Neural cell (in vitro differentiated cells): ENCODE results near the gene EREG. TPM values are rescaled to one million over a fixed set of nuclear protein-coding genes. Genes with fewer than 3 reads are reported as not detected.

Experiments used
- H2AFZ ChIP-seq: fragments of 200-600, 300-800 bp; sonication (generic), shearing (Covaris generic); 2 replicates; pipeline ENCODE4 v1.6.0; 2014; ENCODE audit warnings: low read depth, mild to moderate bottlenecking, antibody characterized with exemption, low read length, moderate library complexity
- H3F3A ChIP-seq: fragments of 200-600 bp; shearing (Covaris generic); 2 replicates; pipeline ENCODE4 v1.6.1; 2016; ENCODE audit warnings: mild to moderate bottlenecking, moderate library complexity, mixed read lengths, antibody characterized with exemption, low read length; ENCODE audit not compliant: insufficient read depth, poor library complexity, severe bottlenecking
- H3K27ac ChIP-seq: fragments of 200-600, 300-800 bp; sonication (generic), shearing (Covaris generic); 2 replicates; pipeline ENCODE4 v1.5.1; 2014; ENCODE audit warnings: mild to moderate bottlenecking, low read length, moderate library complexity
- H3K27me3 ChIP-seq: fragments of 300-800, 200-600 bp; sonication (generic), shearing (Covaris generic); 2 replicates; pipeline ENCODE4 v1.6.0; 2014; ENCODE audit warnings: mild to moderate bottlenecking, low read depth, low read length, moderate library complexity; ENCODE audit not compliant: insufficient read depth
- H3K36me3 ChIP-seq: fragments of 300-800, 200-600 bp; sonication (generic), shearing (Covaris generic); 2 replicates; pipeline ENCODE4 v1.5.1; 2014; ENCODE audit warnings: mild to moderate bottlenecking, antibody characterized with exemption, low read length, moderate library complexity; ENCODE audit not compliant: insufficient read depth
- H3K4me2 ChIP-seq: fragments of 300-800, 200-600 bp; sonication (generic), shearing (Covaris generic); 2 replicates; pipeline ENCODE4 v1.6.0; 2014; ENCODE audit warnings: mild to moderate bottlenecking, low read length
- H3K4me3 ChIP-seq: fragments of 300-800, 200-600 bp; sonication (generic), shearing (Covaris generic); 2 replicates; pipeline ENCODE4 v1.5.1; 2014; ENCODE audit warnings: mild to moderate bottlenecking, low read length, moderate library complexity
- H3K79me2 ChIP-seq: fragments of 200-600 bp; shearing (Covaris generic); replicated peaks from 2 replicates; pipeline ENCODE4 v1.6.0; 2014; ENCODE audit warnings: mild to moderate bottlenecking, low read length, moderate library complexity; ENCODE audit not compliant: insufficient read depth
- H3K9ac ChIP-seq: fragments of 300-800, 200-600 bp; sonication (generic), shearing (Covaris generic); 2 replicates; pipeline ENCODE4 v1.6.1; 2016; ENCODE audit warnings: mild to moderate bottlenecking, low read length, mixed read lengths
- H3K9me2 ChIP-seq: fragments of 200-600 bp; shearing (Covaris generic); 2 replicates; pipeline ENCODE4 v1.6.1; 2016; ENCODE audit warnings: mild to moderate bottlenecking, low read length, mixed read lengths; ENCODE audit not compliant: insufficient read depth
- H3K9me3 ChIP-seq: fragments of 200-600, 300-800 bp; sonication (generic), shearing (Covaris generic); 2 replicates; pipeline ENCODE4 v1.6.1; 2016; ENCODE audit warnings: mild to moderate bottlenecking, mixed run types, low read length, moderate library complexity, mixed read lengths
- H4K20me1 ChIP-seq: fragments of 200-600 bp; shearing (Covaris generic); 2 replicates; pipeline ENCODE4 v1.6.1; 2016; ENCODE audit warnings: mild to moderate bottlenecking, mixed run types; ENCODE audit not compliant: insufficient read depth
- EP300 ChIP-seq: fragments of 450-650 bp; conservative IDR thresholded peaks from 2 replicates; pipeline ENCODE4 v1.6.1; 2014; ENCODE audit warnings: antibody characterized with exemption, mild to moderate bottlenecking, moderate library complexity; ENCODE audit not compliant: poor library complexity, severe bottlenecking
- EZH2 ChIP-seq: fragments of 200-600, 300-800 bp; shearing (Covaris generic), sonication (generic); IDR thresholded peaks from 2 replicates; pipeline ENCODE4 v1.6.1; 2014; ENCODE audit warnings: antibody characterized with exemption, low read length, borderline replicate concordance, mild to moderate bottlenecking; ENCODE audit not compliant: insufficient read depth, poor library complexity, severe bottlenecking
- MXI1 ChIP-seq: fragments of 450-650 bp; conservative IDR thresholded peaks from 2 replicates; pipeline ENCODE4 v1.6.1; 2014; ENCODE audit warnings: antibody characterized with exemption, mild to moderate bottlenecking; ENCODE audit not compliant: poor library complexity, severe bottlenecking
- POLR2AphosphoS5 ChIP-seq: IDR thresholded peaks from 2 replicates; pipeline ENCODE4 v1.6.1; 2012
- RAD21 ChIP-seq: fragments of 450-650 bp; conservative IDR thresholded peaks from 2 replicates; pipeline ENCODE4 v1.6.1; 2014; ENCODE audit warnings: antibody characterized with exemption, mild to moderate bottlenecking, moderate library complexity
- SMC3 ChIP-seq: fragments of 450-650 bp; conservative IDR thresholded peaks from 2 replicates; pipeline ENCODE4 v1.6.1; 2014; ENCODE audit warnings: antibody characterized with exemption, mild to moderate bottlenecking, moderate library complexity; ENCODE audit not compliant: poor library complexity
- TAF1 ChIP-seq: IDR thresholded peaks from 2 replicates; pipeline ENCODE4 v1.6.1; 2012; ENCODE audit warnings: low read depth
- polyA plus RNA-seq: library from polyadenylated mRNA; depleted of rRNA; stranded (reverse); fragments of >200 nt; gene quantifications from 2 replicates; pipeline ENCODE4 v1.2.3, GENCODE V29; 2014
- TF ChIP-seq, protein P1 (sequence below): IDR thresholded peaks from 2 replicates; pipeline ENCODE4 v1.6.1; 2012; ENCODE audit warnings: borderline replicate concordance
- TF ChIP-seq, protein P2 (sequence below): fragments of 450-650 bp; IDR thresholded peaks from 2 replicates; pipeline ENCODE4 v1.5.1; 2014; ENCODE audit warnings: antibody characterized with exemption, mild to moderate bottlenecking, moderate library complexity; ENCODE audit not compliant: poor library complexity, severe bottlenecking

EREG gene
- polyA plus RNA-seq, 1 donor from 2014 or later, result not detected

DNA sequence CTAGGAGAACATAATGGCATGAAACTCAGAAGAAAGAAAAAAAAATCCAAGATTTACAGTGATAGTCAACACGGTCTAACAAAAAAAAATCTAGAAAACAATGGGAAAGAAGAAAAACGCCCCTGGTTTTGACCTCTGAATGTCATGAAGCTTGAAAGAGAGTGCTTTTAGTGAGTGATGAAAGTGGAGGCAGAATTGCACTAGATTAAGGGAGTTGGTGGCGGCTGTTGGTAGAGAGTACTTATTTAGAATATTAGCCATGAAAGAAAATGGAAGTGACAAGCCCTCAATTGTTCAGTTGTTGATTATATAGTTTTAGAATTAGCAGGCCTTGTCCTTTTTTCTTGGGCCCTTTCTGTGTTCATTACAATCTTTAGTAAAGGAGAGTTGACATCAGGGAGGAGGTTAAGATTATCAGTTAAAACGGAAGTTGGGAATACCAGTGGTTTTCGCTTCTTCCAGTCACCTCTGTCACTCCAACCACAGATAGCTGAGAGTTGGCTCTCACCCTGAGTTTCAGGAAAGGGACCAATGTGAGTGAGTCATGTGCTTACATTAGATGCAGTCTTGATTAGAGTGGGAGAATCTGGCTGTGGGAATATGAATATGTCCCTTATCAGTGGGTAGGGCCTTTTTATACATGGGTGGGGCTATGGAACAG is 29.7 kb downstream of the EREG start:
- Histone ChIP-seq H3K4me3 (no peak overlapping the region), H2AFZ (no peak overlapping the region), H3K4me2 (no peak overlapping the region), H3F3A (no peaks in the 10 kb centered on the region), H3K9me2 (no peaks in the 10 kb centered on the region), H3K27ac (no peak overlapping the region), H3K9me3 (no peaks in the 10 kb centered on the region), H4K20me1 (no peaks in the 10 kb centered on the region), H3K36me3 (no peaks in the 10 kb centered on the region), H3K79me2 (no peaks in the 10 kb centered on the region), H3K9ac (no peak overlapping the region), H3K27me3 (no peaks in the 10 kb centered on the region)
- TF ChIP-seq SMC3, result no peak
- TF ChIP-seq POLR2AphosphoS5, result no peak
- TF ChIP-seq TAF1, result no peak
- TF ChIP-seq EP300, result no peak
- TF ChIP-seq, protein P1, sequence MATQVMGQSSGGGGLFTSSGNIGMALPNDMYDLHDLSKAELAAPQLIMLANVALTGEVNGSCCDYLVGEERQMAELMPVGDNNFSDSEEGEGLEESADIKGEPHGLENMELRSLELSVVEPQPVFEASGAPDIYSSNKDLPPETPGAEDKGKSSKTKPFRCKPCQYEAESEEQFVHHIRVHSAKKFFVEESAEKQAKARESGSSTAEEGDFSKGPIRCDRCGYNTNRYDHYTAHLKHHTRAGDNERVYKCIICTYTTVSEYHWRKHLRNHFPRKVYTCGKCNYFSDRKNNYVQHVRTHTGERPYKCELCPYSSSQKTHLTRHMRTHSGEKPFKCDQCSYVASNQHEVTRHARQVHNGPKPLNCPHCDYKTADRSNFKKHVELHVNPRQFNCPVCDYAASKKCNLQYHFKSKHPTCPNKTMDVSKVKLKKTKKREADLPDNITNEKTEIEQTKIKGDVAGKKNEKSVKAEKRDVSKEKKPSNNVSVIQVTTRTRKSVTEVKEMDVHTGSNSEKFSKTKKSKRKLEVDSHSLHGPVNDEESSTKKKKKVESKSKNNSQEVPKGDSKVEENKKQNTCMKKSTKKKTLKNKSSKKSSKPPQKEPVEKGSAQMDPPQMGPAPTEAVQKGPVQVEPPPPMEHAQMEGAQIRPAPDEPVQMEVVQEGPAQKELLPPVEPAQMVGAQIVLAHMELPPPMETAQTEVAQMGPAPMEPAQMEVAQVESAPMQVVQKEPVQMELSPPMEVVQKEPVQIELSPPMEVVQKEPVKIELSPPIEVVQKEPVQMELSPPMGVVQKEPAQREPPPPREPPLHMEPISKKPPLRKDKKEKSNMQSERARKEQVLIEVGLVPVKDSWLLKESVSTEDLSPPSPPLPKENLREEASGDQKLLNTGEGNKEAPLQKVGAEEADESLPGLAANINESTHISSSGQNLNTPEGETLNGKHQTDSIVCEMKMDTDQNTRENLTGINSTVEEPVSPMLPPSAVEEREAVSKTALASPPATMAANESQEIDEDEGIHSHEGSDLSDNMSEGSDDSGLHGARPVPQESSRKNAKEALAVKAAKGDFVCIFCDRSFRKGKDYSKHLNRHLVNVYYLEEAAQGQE, result no peak
- no peak for TF ChIP-seq RAD21
- no peak for TF ChIP-seq MXI1
- no peak for TF ChIP-seq EZH2
- TF ChIP-seq, protein P2, sequence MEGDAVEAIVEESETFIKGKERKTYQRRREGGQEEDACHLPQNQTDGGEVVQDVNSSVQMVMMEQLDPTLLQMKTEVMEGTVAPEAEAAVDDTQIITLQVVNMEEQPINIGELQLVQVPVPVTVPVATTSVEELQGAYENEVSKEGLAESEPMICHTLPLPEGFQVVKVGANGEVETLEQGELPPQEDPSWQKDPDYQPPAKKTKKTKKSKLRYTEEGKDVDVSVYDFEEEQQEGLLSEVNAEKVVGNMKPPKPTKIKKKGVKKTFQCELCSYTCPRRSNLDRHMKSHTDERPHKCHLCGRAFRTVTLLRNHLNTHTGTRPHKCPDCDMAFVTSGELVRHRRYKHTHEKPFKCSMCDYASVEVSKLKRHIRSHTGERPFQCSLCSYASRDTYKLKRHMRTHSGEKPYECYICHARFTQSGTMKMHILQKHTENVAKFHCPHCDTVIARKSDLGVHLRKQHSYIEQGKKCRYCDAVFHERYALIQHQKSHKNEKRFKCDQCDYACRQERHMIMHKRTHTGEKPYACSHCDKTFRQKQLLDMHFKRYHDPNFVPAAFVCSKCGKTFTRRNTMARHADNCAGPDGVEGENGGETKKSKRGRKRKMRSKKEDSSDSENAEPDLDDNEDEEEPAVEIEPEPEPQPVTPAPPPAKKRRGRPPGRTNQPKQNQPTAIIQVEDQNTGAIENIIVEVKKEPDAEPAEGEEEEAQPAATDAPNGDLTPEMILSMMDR, result no peak

DNA sequence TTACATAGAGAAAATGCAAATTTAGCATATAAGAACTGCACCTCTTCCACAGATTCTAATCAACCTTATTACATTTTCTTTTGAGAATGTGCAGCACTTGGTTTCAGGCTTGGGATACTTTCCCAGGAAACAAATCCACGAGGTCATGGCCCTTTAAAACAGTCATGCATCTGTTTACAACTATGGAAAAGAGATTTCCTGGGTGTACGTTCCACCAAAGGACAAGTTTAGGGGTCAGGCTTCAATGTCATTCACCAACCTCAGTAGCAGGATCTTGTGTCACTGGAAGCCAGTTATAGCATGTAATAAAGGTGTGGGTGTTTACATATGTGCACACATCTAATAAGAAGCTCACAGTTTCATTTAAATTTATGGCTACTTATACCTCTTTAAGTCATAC is 30.7 kb downstream of the EREG start:
- Histone ChIP-seq H4K20me1 (no peaks in the 10 kb centered on the region), H3K27me3 (no peaks in the 10 kb centered on the region), H3K4me2 (no peak overlapping the region), H2AFZ (no peak overlapping the region), H3K27ac (no peak overlapping the region), H3K9me2 (no peaks in the 10 kb centered on the region), H3K9ac (no peak overlapping the region), H3K4me3 (no peak overlapping the region), H3F3A (no peaks in the 10 kb centered on the region), H3K9me3 (no peaks in the 10 kb centered on the region), H3K36me3 (no peaks in the 10 kb centered on the region), H3K79me2 (no peaks in the 10 kb centered on the region)
- TF ChIP-seq, protein P2, result no peak
- no peak for TF ChIP-seq EP300
- TF ChIP-seq TAF1, result no peak
- no peak for TF ChIP-seq POLR2AphosphoS5
- TF ChIP-seq RAD21, result no peak
- TF ChIP-seq SMC3, result no peak
- TF ChIP-seq, protein P1, result no peak
- TF ChIP-seq MXI1, result no peak
- no peak for TF ChIP-seq EZH2
